Measurements from ENCODE around the gene LRRIQ3.

LRRIQ3 gene

DNA sequence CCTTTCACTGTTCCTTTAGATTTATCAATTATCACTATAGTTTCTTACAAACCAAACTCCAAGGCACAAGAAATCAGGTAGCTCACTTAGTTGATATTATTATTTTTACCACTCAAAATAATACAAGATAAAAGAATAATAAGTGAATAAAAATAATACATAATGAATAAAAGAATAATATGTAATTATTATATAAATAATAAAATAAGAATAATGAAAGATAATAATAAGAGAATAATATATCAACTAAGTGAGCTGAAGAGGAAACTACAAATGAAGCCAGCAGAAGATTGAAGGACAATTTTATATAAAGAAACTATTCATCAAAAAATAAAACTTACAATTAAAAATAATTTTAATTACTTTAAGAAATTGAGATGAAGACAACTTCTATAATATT is 90.6 kb downstream of the LRRIQ3 start:
- DNase-seq, result no peak

DNA sequence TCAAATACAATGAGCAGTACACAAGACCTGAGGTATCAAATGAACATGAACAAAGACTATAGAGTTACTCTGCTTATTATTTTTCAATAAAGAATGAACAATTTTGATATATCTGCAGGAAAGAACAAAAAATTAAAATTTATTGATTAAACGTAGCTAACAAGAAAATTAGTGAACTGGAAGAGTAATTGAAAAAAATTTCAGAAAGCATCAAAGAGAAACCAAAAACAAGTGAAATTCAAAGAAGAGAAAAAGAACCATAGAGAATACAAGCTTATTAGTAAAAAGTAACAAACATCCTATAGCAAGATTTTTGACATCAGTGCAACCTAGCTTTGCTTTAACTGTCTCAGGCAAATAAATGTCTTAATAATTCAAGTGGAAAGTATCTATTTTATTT is 106.6 kb downstream of the LRRIQ3 start:
- DNase-seq, result no peak

DNA sequence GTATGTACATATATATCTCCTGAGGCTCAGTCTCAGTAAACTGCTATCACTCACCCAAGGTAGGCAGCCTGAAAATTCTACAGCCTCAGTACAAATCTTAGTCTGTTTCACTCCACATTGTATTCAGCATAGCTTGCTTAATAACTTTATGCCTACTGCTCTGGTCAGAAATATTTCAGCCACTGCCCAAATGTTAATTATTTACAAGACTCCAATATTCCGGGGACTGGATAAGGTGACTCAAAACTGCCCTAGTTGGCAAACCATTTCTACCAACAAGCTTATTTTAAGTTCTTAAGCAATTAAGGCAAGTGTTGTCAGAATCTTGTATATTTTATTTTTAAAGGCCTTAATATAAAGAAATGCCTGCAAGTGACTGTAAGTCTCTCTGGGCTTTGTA is 114.8 kb downstream of the LRRIQ3 start:
- no peak for DNase-seq

DNA sequence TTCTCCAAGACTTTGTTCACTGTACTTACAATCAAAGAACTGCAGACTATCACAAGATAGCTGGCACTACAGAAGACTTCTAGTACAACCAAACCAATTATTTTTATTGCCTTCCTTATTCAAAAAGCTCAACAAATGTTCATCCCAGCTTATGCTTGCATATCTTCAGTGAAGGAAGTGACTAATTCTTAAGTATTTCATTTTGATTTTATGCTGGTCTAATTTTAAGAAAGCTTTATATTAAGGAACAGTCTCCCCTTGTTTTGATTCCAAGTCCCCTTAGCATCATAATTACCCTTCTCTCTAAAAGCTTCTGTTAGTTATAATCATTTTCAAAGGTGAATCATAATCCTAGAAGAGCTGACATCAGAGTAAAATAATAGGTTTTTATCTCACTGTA is 132.9 kb downstream of the LRRIQ3 start:
- no peak for DNase-seq

DNA sequence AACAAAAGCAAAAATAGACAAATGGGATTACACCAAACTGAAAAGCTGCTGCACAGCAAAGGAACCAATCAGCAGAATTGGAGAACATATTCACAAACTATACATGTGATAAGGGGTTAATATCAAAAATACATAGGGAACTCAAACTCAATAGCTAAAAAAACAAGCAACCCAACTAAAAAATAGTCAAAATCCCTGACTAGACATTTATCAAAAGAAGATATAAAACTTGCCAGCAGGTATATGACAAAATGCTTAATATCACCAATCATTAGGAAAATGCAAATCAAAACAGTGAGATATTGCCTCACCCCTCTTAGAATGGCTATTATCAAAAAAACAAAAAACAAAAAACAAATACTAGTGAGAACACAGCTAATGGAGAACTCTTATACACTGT is 140.3 kb downstream of the LRRIQ3 start:
- no peak for DNase-seq

DNA sequence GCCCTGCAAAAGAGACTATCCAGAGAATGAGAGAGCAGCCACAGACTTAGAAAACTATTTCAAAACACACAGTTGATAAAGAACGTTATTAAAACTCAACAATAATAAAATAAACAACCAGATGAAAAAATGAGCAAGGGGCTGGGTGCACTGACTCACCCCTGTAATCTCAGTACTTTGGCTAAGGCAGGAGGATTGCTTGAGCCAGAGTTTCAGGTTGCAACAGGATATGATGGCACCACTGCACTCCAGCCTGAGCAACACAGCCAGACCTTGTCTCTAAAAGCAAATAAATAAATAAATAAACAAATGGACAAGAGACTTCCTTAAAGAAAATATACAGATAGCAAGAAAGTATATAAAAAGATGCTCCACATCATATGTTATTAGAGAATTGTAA is 144.6 kb downstream of the LRRIQ3 start:
- DNase-seq, result no peak

DNA sequence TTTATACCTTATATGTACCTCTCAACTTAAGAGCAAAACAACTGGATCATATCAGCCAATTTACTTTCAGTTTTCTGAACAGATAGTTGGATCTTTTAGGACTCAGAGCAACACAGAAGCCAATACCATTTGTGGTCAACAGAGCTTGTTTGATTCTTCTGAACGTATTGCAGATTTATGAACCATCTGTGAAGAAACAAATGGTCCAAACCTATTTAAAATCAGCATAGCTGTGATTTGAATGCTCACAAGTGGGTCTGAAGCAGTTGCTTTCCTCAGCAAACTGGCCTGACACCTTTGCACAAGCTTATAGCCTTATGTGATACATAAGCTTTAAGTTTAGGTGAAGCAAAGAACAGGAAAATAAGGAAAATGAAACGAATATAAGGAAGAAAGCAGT is 147.6 kb downstream of the LRRIQ3 start:
- DNase-seq, result no peak

DNA sequence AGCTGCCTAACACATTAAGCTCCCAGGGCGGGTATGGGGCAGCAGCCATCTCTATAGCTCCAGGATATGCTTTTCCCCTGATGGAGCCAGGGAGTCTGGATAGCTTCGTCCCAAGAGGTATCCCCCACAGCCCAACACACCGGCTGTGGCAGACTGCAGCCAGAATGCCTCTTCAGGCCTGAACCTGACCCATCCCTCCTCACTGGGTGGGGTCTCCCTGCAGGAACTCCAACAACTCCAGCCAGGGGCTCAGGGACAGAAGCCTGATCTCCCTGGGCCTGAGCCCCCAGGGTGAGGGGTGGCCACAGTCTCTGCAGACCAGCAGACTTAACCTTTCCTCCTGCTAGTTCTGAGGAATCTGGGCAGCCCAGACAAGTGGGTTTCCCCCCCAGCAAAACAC is 159.9 kb downstream of the LRRIQ3 start:
- DNase-seq, result no peak

DNA sequence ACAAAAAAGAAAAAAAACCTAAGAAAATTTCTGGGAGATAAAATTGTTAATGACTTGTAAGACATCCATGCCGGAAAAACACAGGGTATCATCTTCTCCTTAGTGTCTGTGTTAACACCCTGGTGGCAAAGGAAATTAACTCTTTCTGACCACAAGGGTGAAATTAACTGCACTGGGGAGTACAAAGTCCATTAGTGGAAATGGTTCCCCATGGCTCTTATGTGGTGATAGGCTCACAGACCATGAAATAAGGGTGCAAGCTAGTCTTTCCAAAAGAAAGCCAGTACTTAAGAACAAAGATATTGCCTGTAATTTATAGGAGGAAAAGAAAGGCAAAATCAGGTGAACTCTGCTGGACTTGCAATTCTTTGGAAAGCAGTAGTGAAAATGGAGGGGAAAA is 185.4 kb downstream of the LRRIQ3 start:
- DNase-seq, result no peak

DNA sequence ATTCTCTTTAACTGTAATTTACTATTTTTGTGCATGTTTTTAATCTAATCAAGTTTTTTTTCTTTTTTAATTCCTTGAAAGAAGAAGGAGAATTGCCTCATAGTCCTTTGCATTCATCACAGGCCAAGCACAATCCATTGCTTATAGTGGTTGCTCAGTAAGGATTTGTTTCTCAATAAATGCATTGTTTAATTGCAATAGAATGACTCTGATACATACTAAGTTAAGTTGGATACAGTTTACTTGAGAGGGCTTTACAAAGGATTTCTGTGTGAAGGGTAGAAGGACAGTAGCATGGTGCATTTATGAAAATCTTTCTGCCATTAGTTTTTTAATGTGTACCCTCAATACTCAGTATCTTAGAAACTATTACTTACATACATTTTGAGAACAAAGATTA is 186.2 kb downstream of the LRRIQ3 start:
- no peak for DNase-seq

DNA sequence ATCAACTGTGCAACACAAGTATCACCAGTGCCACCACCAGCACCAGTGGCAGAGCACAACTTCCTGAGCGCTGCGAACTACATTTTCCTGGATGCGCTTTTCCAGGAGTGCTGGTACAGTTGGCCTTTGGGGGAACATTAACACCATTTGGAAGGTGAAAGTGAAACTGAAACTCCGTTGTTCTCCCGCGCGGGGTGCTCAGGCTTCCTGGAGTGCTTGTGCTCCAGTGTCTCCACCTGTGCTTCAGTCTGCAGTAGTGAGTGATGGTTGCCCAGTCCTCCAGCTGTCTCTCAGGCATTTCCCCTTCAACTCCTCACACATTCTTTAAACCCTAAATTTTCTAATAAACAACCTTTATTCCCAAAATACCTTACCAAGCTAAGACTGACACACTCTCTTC is 187.8 kb downstream of the LRRIQ3 start:
- DNase-seq, result no peak

DNA sequence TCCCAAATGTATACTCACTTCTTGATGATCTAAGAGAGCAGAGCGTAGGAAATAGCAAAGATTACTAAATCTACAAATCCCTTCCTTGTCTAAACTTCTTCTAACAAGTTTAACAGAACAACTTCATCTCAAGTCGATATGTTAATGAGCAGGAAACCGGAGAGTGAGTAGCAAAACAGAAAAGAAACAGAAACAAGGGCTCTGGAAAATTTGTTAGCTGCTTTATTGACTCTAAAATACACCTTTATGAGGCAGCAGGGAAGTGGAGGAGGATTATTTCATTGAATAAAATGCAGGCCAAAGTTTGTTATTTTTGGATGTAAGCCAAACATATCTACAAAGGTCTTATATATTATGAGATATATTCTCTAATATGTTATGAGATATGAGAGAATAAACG is 192.4 kb downstream of the LRRIQ3 start:
- DNase-seq, result no peak

DNA sequence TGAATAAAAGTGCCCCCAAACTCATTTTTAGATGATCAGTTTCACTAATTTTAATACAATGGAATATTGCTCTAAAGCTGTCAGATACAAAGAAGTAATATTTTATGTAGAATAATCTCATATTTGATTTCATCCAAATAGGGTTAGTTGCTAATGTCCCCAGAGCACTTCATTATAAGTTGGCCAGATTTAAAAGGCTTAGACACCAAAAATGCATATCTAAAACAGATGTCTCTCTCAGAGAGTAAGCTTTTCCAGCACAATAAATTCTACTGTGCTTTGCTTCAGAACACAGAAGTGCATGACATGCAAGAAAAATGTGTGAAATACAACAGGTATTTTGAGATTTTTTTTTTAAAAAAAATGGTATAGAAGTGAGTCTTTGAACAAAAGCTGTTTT is 194.2 kb downstream of the LRRIQ3 start:
- DNase-seq, result no peak

DNA sequence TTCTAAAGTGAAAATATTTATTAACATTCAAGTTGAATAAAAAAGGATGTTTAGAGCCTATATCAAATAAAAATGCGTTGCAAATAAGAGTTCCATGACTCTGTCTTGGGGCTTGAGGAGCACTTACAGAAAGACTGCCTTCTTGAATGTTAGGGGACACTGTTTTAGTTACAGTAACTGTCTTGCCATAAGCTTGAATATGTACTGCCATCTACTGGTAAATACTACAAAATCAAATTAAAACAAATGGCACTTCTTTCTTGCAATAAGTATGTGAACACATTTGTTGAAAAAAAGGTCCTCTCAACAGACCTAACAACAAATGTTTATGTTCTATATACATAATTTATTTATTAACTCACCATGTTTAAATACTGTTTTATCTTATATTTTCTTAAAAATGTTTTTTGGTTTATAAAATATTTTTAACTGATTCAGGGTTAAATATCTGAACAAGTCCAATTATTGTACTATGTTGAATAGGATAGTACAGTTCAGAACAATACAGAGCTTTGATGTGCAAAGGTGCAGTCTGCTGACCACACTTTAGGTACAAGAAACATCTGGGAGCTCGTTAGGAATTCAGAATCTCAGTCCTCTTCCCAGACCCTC is 199.5 kb downstream of the LRRIQ3 start:
- peak; percentile 25 for DNase-seq

DNA sequence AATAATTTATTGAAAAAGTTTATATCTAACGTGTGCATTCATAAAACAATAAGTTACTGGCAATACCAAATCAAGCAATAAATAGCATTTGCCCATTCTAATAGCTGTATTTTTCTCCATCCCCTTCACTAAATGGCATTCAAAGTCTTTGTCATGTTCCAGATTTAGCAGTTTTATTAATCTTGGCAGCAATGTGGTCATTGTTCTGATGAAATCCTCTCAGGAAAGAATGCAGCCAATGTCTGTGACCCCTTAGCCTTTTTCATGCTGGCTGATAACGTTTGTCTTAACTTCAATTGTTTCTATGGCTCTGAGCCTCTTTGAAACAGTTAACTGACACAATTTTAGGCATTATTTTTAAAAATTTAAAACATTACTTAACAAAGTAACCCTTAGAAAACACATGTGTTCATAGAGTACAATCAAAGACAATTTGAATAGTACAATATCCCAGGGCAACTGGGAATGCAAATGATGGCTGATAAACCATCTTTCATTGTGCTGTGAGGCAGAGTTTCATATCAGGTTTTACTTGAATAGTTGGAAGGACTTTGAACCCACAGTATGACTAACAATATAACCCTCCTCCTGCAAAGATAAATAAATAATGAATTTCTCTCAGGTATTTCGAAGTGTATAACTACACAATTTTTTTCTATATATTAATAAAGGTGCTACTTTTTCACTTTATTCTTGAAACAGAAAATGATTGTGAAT is 217.5 kb downstream of the LRRIQ3 start:
- DNase-seq, result no peak

DNA sequence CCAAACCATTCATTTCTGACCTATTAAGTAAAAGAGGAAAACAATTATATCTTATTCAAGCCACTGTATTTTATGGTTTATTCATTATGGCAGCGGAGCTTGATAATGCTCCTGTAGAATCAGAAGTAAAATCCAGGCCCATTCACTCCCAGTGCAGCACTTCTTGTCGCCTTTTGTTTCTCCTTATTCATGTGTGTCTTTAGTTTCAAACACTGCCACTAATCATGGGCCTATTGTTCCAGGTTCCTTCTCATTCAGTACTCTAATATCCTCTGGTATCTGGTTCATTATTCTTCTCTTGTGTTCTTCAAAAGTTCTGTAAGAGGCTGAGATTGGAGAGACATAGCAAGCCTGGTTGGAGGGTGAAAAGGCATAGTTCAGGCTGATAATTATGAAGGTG is 218.3 kb downstream of the LRRIQ3 start:
- DNase-seq, result no peak

DNA sequence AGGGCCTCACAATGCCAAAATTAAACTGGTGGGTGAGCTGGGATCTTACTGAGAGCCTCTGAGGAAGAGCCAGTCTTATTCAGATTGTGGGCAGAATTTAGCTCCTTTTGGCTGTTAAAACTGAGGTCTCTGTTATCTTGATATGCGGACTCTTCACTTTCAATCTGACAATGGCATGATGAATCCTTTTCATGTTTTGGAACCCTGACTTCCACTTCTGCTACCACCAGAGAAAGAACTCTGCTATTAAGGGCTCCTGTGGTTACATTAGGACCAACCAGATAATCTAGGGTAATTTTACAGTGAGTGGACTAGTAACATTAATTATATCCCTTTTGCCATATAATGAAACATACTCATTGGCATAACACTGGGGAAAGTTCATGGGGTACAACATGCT is 219.0 kb downstream of the LRRIQ3 start:
- DNase-seq, result no peak

Data from NCI-H2081 treated with DMSO at 0.1 percent for 48 hours (cell line).